ENCODE results near the gene SPON1.

- TF ChIP-seq CTCF (IDR thresholded peaks at IDR 0.05) (no peak), POLR2A (IDR thresholded peaks at IDR 0.05) (no peak), EP300 (IDR thresholded peaks at IDR 0.05) (no peak)
Measured at GRCh38 chr11:14026961-14027360, 64.4 kb downstream of the SPON1 start.

Measured in suprapubic skin (tissue), 3 donors.